Stimulated activated CD4-positive, alpha-beta T cell treated with anti-CD3 and anti-CD28 coated beads, Interleukin-2, amount 100 ng/mL, for 4 hours (primary cell): ENCODE data around the gene ZNF230.
A peak's percentile ranks its signal among the peaks of the same experiment; 100 is the strongest.

ENCODE experiments used
- DNase-seq: peaks from one replicate; pipeline ENCODE4 v3.0.0-alpha.2; 2020; ENCODE audit warnings: low read depth

Gene ZNF230

GRCh38 chr19:44042147-44042546 is 39.4 kb downstream of the ZNF230 start:
- no peak for DNase-seq

- no peak for DNase-seq
These were observed 48.2 kb downstream of the ZNF230 start for GRCh38 chr19:44050740-44051649.

- peak; percentile 44 for DNase-seq
These were observed 49.1 kb downstream of the ZNF230 start, which contains the start of gene ZNF223 for GRCh38 chr19:44051650-44052402. ZNF223 (plus strand) TSS chr19:44052036; CDS start chr19:44055177, 3,141 bp downstream.

GRCh38 chr19:44055870-44056269 is 53.1 kb downstream of the ZNF230 start:
- no peak for DNase-seq

GRCh38 chr19:44059229-44059628 is 56.5 kb downstream of the ZNF230 start:
- DNase-seq: no peak

GRCh38 chr19:44061038-44061437 is 58.3 kb downstream of the ZNF230 start:
- DNase-seq: no peak
